NCI-H146 treated with DMSO at 0.1 percent for 48 hours (cell line): ENCODE results near the gene LOX.
A peak's percentile ranks its signal among the peaks of the same experiment; 100 is the strongest.
"Not testable (repeated sequence)": the region's sequence is repeated elsewhere in the genome, so short reads cannot be mapped to it uniquely, and the experiment has no call there.

Experiments
- DNase-seq: peaks from one replicate; lab custom pipeline; 2025; ENCODE audit not compliant: unreplicated experiment; lab: John Stamatoyannopoulos, UW

LOX gene

GRCh38 chr5:122099060-122099790 lies 21.2 kb upstream of the LOX start:
- no peak for DNase-seq

- DNase-seq: no peak
Observed at GRCh38 chr5:122097391-122097790, 19.3 kb upstream of the LOX start.

- no peak for DNase-seq
Observed at GRCh38 chr5:122095158-122095557, 17.1 kb upstream of the LOX start.

GRCh38 chr5:122094251-122094650 lies 16.2 kb upstream of the LOX start:
- not testable (repeated sequence) for DNase-seq

- DNase-seq: no peak
Observed at GRCh38 chr5:122093415-122094180, 15.5 kb upstream of the LOX start.

- no peak for DNase-seq
Observed at GRCh38 chr5:122091936-122092600, 14.0 kb upstream of the LOX start.

GRCh38 chr5:122089096-122090013 lies 11.3 kb upstream of the LOX start:
- no peak for DNase-seq

- DNase-seq: no peak
Observed at GRCh38 chr5:122085041-122085440, 7.0 kb upstream of the LOX start.

- no peak for DNase-seq
Observed at GRCh38 chr5:122083535-122083934, 5.5 kb upstream of the LOX start.

GRCh38 chr5:122081541-122081940 lies 3.5 kb upstream of the LOX start:
- peak; percentile 54 for DNase-seq

GRCh38 chr5:122077366-122078115 lies 518 bp downstream of the LOX start:
- peak; percentile 19 for DNase-seq

- peak; percentile 37 for DNase-seq
Observed at GRCh38 chr5:122076669-122077365, 1.2 kb downstream of the LOX start.

GRCh38 chr5:122076050-122076461 lies 2.0 kb downstream of the LOX start:
- no peak for DNase-seq

- DNase-seq: no peak
Observed at GRCh38 chr5:122073864-122074263, 4.2 kb downstream of the LOX start.

GRCh38 chr5:122073018-122073417 lies 5.0 kb downstream of the LOX start:
- no peak for DNase-seq

GRCh38 chr5:122067390-122067789 lies 10.7 kb downstream of the LOX start:
- no peak for DNase-seq

GRCh38 chr5:122064992-122065391 lies 13.1 kb downstream of the LOX start:
- DNase-seq: no peak

GRCh38 chr5:122063836-122064235 lies 14.2 kb downstream of the LOX start:
- DNase-seq: no peak

- no peak for DNase-seq
Observed at GRCh38 chr5:122062205-122062604, 15.9 kb downstream of the LOX start.

- DNase-seq: no peak
Observed at GRCh38 chr5:122056913-122057312, 21.1 kb downstream of the LOX start.
